ENCODE results near the gene KRTAP4-2. TPM values are rescaled to one million over a fixed set of nuclear protein-coding genes. Genes with fewer than 3 reads are reported as not detected.

KRTAP4-2 gene
- total and polyA plus RNA-seq, 2 experiments from 2014 or later, result not detected

- Histone ChIP-seq H3K9ac (no peak overlapping the region), H3K9me2 (ENCODE audit: insufficient read depth) (no peaks in the 10 kb centered on the region), H3K4me1 (ENCODE audit: insufficient read depth) (peaks cover 9% of the 10 kb centered on the region; the same call in 1 of the 2 replicates), H3K27me3 (replicated peaks; ENCODE audit: insufficient read depth) (no peaks in the 10 kb centered on the region), H3F3A (ENCODE audit: insufficient read depth) (peaks cover 11% of the 10 kb centered on the region; the same call in 1 of the 2 replicates), H4K20me1 (ENCODE audit: insufficient read depth) (no peaks in the 10 kb centered on the region), H2AFZ (no peak overlapping the region), H3K27ac (no peak overlapping the region), H3K36me3 (ENCODE audit: low read depth) (no peaks in the 10 kb centered on the region), H3K79me2 (ENCODE audit: insufficient read depth) (no peaks in the 10 kb centered on the region), H3K4me2 (ENCODE audit: unreplicated experiment) (no peak overlapping the region), H3K4me3 (no peak overlapping the region), H3K9me3 (ENCODE audit: low read depth) (no peaks in the 10 kb centered on the region)
- WGBS, 2 experiments (ENCODE audit: low coverage in 1 of 2, low lambda C conversion rate in 2 of 2, missing lambda C conversion rate in 2 of 2), result 71 to 100% methylated on average over 1 of the region's 1 CpG
- in situ Hi-C loops (cut with MboI), result no loop called here
- DNase-seq, result no peak
- TF ChIP-seq EZH2phosphoT487 (IDR thresholded peaks at IDR 0.05; ENCODE audit: insufficient read depth, low read depth) (no peak), EZH2 (IDR thresholded peaks at IDR 0.05; ENCODE audit: insufficient read depth, poor library complexity, severe bottlenecking) (no peak)
These were observed 37.7 kb upstream of the KRTAP4-2 start for GRCh38 chr17:41215681-41216080.

GRCh38 chr17:41212524-41213169 lies 34.6 kb upstream of the KRTAP4-2 start:
- H3K4me1 ChIP-seq (ENCODE audit: insufficient read depth), result peaks cover 9% of the 10 kb centered on the region; the same call in 1 of the 2 replicates
- no peaks in the 10 kb centered on the region for H3K36me3 ChIP-seq (ENCODE audit: low read depth)
- TF ChIP-seq EZH2 (IDR thresholded peaks at IDR 0.05; ENCODE audit: insufficient read depth, poor library complexity, severe bottlenecking) (no peak), EZH2phosphoT487 (IDR thresholded peaks at IDR 0.05; ENCODE audit: insufficient read depth, low read depth) (no peak)

DNA sequence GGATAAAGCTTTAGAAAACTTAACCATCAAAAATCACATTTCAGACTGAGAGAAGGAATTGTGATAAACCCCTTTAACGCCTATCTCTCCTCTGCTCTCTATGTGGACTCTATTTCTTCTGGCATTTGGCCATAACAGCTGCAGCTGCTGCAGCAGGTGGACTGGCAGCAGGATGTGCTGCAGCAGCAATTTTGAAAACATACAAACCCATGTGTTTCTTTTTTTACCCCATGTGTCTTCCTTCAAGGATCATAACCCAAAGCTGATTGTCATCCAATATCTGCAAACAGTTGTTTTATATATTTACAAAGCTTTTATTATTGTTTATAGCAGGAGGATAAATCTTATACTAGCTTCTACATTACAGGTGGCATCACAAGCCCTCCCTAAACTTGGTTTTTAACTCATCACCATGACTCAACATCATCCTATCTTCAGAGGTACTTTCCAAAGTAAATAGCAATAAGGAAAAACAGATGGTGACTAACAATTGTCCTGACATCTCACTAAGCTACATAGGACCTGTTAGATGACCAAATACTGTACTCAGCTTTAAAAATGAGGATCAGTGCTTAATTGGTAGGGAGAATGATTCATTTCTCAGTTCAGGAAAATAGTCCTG lies 33.9 kb upstream of the KRTAP4-2 start:
- Histone ChIP-seq H2AFZ (no peak overlapping the region), H3K27me3 (replicated peaks; ENCODE audit: insufficient read depth) (no peaks in the 10 kb centered on the region), H3K36me3 (ENCODE audit: low read depth) (no peaks in the 10 kb centered on the region), H3K9me2 (ENCODE audit: insufficient read depth) (no peaks in the 10 kb centered on the region), H3K4me3 (no peak overlapping the region), H4K20me1 (ENCODE audit: insufficient read depth) (no peaks in the 10 kb centered on the region), H3K79me2 (ENCODE audit: insufficient read depth) (no peaks in the 10 kb centered on the region), H3K4me1 (ENCODE audit: insufficient read depth) (peaks cover 9% of the 10 kb centered on the region; the same call in 1 of the 2 replicates), H3K27ac (no peak overlapping the region), H3K9me3 (ENCODE audit: low read depth) (no peaks in the 10 kb centered on the region), H3K9ac (no peak overlapping the region), H3F3A (ENCODE audit: insufficient read depth) (peaks cover 11% of the 10 kb centered on the region; the same call in 1 of the 2 replicates), H3K4me2 (ENCODE audit: unreplicated experiment) (no peak overlapping the region)
- TF ChIP-seq EZH2 (IDR thresholded peaks at IDR 0.05; ENCODE audit: insufficient read depth, poor library complexity, severe bottlenecking), result no peak
- TF ChIP-seq EZH2phosphoT487 (IDR thresholded peaks at IDR 0.05; ENCODE audit: insufficient read depth, low read depth), result 0 out of 2 replicates have a peak, but pooled peaks have one; percentile 61
- 9 to 11% methylated on average over 1 of the region's 1 CpG for WGBS, 2 experiments (ENCODE audit: low coverage in 1 of 2, low lambda C conversion rate in 2 of 2, missing lambda C conversion rate in 2 of 2)
- peak; percentile 70 for DNase-seq
- in situ Hi-C loops (cut with MboI), result no loop called here

More at GRCh38 chr17:41212524-41213169, 34.6 kb upstream of the KRTAP4-2 start:
- Histone ChIP-seq H3K4me2 (ENCODE audit: unreplicated experiment) (no peak overlapping the region), H3K27me3 (replicated peaks; ENCODE audit: insufficient read depth) (no peaks in the 10 kb centered on the region), H3K9me2 (ENCODE audit: insufficient read depth) (no peaks in the 10 kb centered on the region), H3F3A (ENCODE audit: insufficient read depth) (peaks cover 11% of the 10 kb centered on the region; the same call in 1 of the 2 replicates), H4K20me1 (ENCODE audit: insufficient read depth) (no peaks in the 10 kb centered on the region), H3K27ac (no peak overlapping the region), H3K9me3 (ENCODE audit: low read depth) (no peaks in the 10 kb centered on the region), H2AFZ (no peak overlapping the region), H3K79me2 (ENCODE audit: insufficient read depth) (no peaks in the 10 kb centered on the region), H3K4me3 (no peak overlapping the region), H3K9ac (no peak overlapping the region)
- DNase-seq, result no peak
- in situ Hi-C loops (cut with MboI), result no loop called here
- WGBS, 2 experiments (ENCODE audit: low coverage in 1 of 2, low lambda C conversion rate in 2 of 2, missing lambda C conversion rate in 2 of 2), result 57 to 59% methylated on average over 7 of the region's 7 CpGs

DNA sequence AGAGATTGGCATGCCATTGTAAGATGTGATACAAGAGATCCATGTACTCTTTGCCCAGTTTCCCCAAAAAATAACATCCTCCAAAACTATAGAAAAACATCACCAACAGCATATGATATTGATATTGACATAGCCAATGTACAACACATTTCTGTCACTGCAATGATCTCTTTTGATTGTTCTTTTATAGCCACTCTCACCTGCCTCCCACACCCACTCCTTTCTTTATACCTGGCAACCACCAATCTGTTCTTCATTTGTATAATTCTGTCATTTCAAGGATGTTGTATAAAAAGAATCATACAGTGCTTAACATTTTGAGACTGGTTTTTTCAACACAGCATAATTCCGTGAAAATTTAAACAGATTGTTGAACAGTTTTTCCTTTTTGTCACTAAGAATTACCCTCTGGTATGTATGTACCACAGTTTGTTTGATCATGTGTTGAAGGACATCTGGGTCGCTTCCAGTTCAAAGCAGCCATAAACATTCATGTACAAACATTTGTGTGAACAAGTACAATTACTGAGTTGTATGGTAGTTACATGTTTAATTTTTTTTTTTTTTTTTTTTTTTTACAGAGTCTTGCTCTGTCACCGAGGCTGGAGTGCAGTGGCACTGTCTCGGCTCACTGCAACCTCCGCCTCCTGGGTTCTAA lies 21.5 kb upstream of the KRTAP4-2 start:
- H3K27ac ChIP-seq, result no peak overlapping the region
- no peaks in the 10 kb centered on the region for H3K9me2 ChIP-seq (ENCODE audit: insufficient read depth)
- TF ChIP-seq EZH2 (IDR thresholded peaks at IDR 0.05; ENCODE audit: insufficient read depth, poor library complexity, severe bottlenecking) (no peak), EZH2phosphoT487 (IDR thresholded peaks at IDR 0.05; ENCODE audit: insufficient read depth, low read depth) (no peak)
- no peaks in the 10 kb centered on the region for H3K27me3 ChIP-seq (replicated peaks; ENCODE audit: insufficient read depth)
- in situ Hi-C loops (cut with MboI), result no loop called here
- no peak overlapping the region for H3K4me3 ChIP-seq
- no peaks in the 10 kb centered on the region for H3K9me3 ChIP-seq (ENCODE audit: low read depth)
- no peak overlapping the region for H3K9ac ChIP-seq
- no peaks in the 10 kb centered on the region for H3K36me3 ChIP-seq (ENCODE audit: low read depth)
- H3K4me1 ChIP-seq (ENCODE audit: insufficient read depth), result no peaks in the 10 kb centered on the region
- no peak overlapping the region for H3K4me2 ChIP-seq (ENCODE audit: unreplicated experiment)
- H2AFZ ChIP-seq, result no peak overlapping the region
- 43% methylated on average over 5 of the region's 5 CpGs for whole genome bisulfite sequencing, 2 experiments (ENCODE audit: low coverage in 1 of 2, low lambda C conversion rate in 2 of 2, missing lambda C conversion rate in 2 of 2)
- H3K79me2 ChIP-seq (ENCODE audit: insufficient read depth), result no peaks in the 10 kb centered on the region
- DNase-seq, result no peak
- H3F3A ChIP-seq (ENCODE audit: insufficient read depth), result no peaks in the 10 kb centered on the region
- no peaks in the 10 kb centered on the region for H4K20me1 ChIP-seq (ENCODE audit: insufficient read depth)

Measured in GM23248 (cell line).